ENCODE data around the gene NFIA. TPM values are rescaled to one million over a fixed set of nuclear protein-coding genes. Genes with fewer than 3 reads are reported as not detected.

Gene NFIA
- polyA plus RNA-seq, 1 donor (not counting 4 experiments of a cell fraction or from before 2014, with no cell fraction given), result 14.7 TPM

DNA sequence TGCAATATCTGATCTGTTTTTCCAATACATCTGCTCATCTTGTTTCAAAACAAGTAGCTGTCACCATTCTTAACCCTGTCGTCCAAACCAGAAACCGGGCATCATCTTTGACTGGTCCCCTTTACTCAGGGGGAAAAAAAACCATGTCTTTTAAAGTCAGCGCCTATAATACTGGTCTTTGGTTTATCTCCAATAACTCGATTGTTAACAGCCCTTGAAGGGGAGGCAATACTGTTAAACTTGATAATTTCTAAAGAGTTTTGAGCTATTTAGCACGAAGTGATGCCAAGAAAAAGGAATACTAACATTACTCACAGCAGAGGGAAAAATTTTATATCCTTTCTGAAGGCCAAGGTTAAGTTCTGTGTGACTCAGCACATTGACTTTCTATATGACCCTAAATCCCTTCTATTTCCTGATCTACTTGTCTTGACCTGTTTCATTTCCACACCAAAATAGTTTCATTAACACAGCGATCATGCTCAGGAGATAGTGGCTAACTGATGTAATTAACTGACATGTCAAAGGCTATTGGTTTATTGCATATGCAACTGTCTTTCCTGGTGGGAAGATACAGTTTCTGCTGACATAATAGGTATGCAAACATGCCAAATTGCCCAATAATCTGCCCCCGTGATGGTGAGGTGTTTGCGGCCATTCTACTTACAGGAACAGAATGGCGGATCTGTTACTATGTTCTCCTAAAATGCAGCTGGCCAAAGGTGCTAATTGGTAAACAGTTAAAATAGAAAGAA lies 59.1 kb downstream of the NFIA start:
- no peaks in the 10 kb centered on the region for H4K20me1 ChIP-seq (ENCODE audit: control insufficient read depth, extremely low read depth, insufficient read depth, low read length)
- H3K79me2 ChIP-seq (ENCODE audit: control insufficient read depth, insufficient read depth, low read length), result peaks cover 13% of the 10 kb centered on the region
- peak overlapping the region in 2 of 3 experiments; percentile 29 to 50 for H3K4me3 ChIP-seq (ENCODE audit: control insufficient read depth in 2 of 3, extremely low read depth in 1 of 3, insufficient read depth in 2 of 3, low read depth in 1 of 3, low read length in 3 of 3)
- dilution Hi-C loops (cut with MboI; ENCODE audit: extremely low pct_ligation_motif_present, low sequenced_read_pairs), result no loop called here
- H3K4me2 ChIP-seq (ENCODE audit: control insufficient read depth, extremely low read depth, insufficient read depth, low read depth, low read length), result peak overlapping the region; percentile 80
- H3K9me3 ChIP-seq (ENCODE audit: control insufficient read depth, low read depth, low read length), result no peaks in the 10 kb centered on the region
- H3K36me3 ChIP-seq (ENCODE audit: control insufficient read depth in 2 of 2, extremely low read depth in 1 of 2, insufficient read depth in 2 of 2, low read length in 2 of 2), result peaks cover 0 to 6% of the 10 kb centered on the region in 2 experiments
- peak; percentile 95 for FAIRE-seq
- H3K9ac ChIP-seq (ENCODE audit: control insufficient read depth, extremely low read depth, insufficient read depth, low read length), result peak overlapping the region; percentile 76
- no peaks in the 10 kb centered on the region for H3K9me1 ChIP-seq (ENCODE audit: control insufficient read depth, extremely low read depth, insufficient read depth, low read length)
- H3K4me1 ChIP-seq (ENCODE audit: control insufficient read depth, extremely low read depth, insufficient read depth, low read length), result peaks cover 47% of the 10 kb centered on the region
- no peak overlapping the region for H2AFZ ChIP-seq (ENCODE audit: control insufficient read depth, low read length)
- TF ChIP-seq, protein P1, sequence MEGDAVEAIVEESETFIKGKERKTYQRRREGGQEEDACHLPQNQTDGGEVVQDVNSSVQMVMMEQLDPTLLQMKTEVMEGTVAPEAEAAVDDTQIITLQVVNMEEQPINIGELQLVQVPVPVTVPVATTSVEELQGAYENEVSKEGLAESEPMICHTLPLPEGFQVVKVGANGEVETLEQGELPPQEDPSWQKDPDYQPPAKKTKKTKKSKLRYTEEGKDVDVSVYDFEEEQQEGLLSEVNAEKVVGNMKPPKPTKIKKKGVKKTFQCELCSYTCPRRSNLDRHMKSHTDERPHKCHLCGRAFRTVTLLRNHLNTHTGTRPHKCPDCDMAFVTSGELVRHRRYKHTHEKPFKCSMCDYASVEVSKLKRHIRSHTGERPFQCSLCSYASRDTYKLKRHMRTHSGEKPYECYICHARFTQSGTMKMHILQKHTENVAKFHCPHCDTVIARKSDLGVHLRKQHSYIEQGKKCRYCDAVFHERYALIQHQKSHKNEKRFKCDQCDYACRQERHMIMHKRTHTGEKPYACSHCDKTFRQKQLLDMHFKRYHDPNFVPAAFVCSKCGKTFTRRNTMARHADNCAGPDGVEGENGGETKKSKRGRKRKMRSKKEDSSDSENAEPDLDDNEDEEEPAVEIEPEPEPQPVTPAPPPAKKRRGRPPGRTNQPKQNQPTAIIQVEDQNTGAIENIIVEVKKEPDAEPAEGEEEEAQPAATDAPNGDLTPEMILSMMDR (optimal IDR thresholded peaks at IDR 0.05 in 1 of 3, IDR thresholded peaks at IDR 0.05 in 1 of 3, conservative IDR thresholded peaks at IDR 0.05 in 1 of 3; ENCODE audit: extremely low read depth in 1 of 3, insufficient read depth in 2 of 3, low read length in 3 of 3), result no peak
- no peak for TF ChIP-seq EZH2 (IDR thresholded peaks at IDR 0.05; ENCODE audit: low read length)
- DNase-seq (ENCODE audit: low read depth, low spot score), result peak; percentile 95
- H3K27me3 ChIP-seq (ENCODE audit: control insufficient read depth, extremely low read depth, insufficient read depth, low read length), result no peaks in the 10 kb centered on the region
- H3K27ac ChIP-seq (ENCODE audit: control insufficient read depth, insufficient read depth, low read length), result peak overlapping the region; percentile 97

DNA sequence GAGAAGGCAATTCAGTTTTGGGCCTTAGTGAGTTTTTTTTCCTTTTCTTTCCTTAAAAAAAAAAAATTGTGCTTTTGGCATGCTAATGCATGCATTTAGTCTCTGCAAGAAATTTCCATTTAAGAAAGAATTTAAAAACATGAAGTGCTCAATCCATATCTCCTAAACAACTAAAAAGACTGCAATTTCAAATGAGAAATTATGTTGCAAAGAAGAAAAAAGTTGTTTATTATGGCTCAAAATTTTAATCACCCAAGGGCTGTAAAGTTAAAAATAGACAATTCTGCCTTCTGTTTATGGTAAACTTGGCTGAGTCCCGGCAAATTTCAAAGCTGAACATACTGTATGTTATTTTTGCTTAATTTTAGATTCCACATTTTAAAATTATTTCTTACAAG lies 59.7 kb downstream of the NFIA start:
- no peaks in the 10 kb centered on the region for H3K9me1 ChIP-seq (ENCODE audit: control insufficient read depth, extremely low read depth, insufficient read depth, low read length)
- H3K4me1 ChIP-seq (ENCODE audit: control insufficient read depth, extremely low read depth, insufficient read depth, low read length), result peaks cover 47% of the 10 kb centered on the region

More for the DNA sequence above, 59.7 kb downstream of the NFIA start:
- Histone ChIP-seq H3K36me3 (ENCODE audit: control insufficient read depth in 2 of 2, extremely low read depth in 1 of 2, insufficient read depth in 2 of 2, low read length in 2 of 2) (peaks cover 0 to 6% of the 10 kb centered on the region in 2 experiments), H3K27me3 (ENCODE audit: control insufficient read depth, extremely low read depth, insufficient read depth, low read length) (no peaks in the 10 kb centered on the region), H3K27ac (ENCODE audit: control insufficient read depth, insufficient read depth, low read length) (peak overlapping the region; percentile 97), H3K9me3 (ENCODE audit: control insufficient read depth, low read depth, low read length) (no peaks in the 10 kb centered on the region), H3K9ac (ENCODE audit: control insufficient read depth, extremely low read depth, insufficient read depth, low read length) (peak overlapping the region; percentile 76), H3K4me2 (ENCODE audit: control insufficient read depth, extremely low read depth, insufficient read depth, low read depth, low read length) (peak overlapping the region; percentile 80), H3K4me3 (ENCODE audit: control insufficient read depth in 2 of 3, extremely low read depth in 1 of 3, insufficient read depth in 2 of 3, low read depth in 1 of 3, low read length in 3 of 3) (peak overlapping the region in 2 of 3 experiments; percentile 29 to 50), H3K79me2 (ENCODE audit: control insufficient read depth, insufficient read depth, low read length) (peaks cover 13% of the 10 kb centered on the region), H2AFZ (ENCODE audit: control insufficient read depth, low read length) (no peak overlapping the region), H4K20me1 (ENCODE audit: control insufficient read depth, extremely low read depth, insufficient read depth, low read length) (no peaks in the 10 kb centered on the region)
- DNase-seq (ENCODE audit: low read depth, low spot score), result no peak
- FAIRE-seq, result no peak
- dilution Hi-C loops (cut with MboI; ENCODE audit: extremely low pct_ligation_motif_present, low sequenced_read_pairs), result no loop called here
- TF ChIP-seq, protein P1 (optimal IDR thresholded peaks at IDR 0.05 in 1 of 3, IDR thresholded peaks at IDR 0.05 in 1 of 3, conservative IDR thresholded peaks at IDR 0.05 in 1 of 3; ENCODE audit: extremely low read depth in 1 of 3, insufficient read depth in 2 of 3, low read length in 3 of 3), result no peak
- TF ChIP-seq EZH2 (IDR thresholded peaks at IDR 0.05; ENCODE audit: low read length), result no peak
